Measurements from ENCODE around the gene XPO6.

Gene XPO6

DNA sequence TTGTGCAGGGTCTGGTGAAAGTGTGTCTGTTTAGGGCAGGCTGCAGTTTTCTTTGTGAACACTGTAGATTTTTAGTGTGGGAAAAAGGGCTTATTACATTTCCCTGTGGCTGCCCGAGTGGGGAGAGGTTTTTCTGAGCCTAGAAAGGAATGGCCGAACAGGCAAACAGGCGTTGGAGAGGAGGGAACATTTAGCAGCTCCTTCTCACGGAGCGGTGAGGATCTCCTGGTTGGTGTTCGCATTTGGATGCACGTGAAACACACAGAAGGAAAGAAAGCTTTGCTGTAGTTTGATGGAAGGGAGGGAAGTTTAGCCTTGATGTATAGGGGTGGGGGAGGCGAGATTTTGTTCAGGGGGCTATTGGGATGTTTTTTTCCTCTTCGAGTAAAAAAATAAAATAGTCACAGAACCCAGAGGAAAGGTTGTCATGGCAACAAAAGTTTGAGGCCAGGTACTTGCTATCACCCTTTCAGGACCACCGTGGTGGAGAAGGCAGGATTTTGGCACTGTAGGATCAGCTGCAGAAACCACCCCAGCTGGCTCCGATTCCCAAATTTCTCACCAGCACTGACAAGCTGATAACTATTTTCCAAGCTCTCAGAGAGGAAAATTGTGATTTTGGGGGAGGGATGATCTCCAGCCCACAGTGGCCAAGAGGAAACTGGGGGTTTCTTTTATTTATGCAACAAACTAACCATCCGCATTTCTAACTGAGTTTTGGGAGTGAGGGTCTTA is 151.8 kb downstream of the XPO6 start:
- DNase-seq (ENCODE audit: low spot score) = no peak
- in situ Hi-C loops (cut with MboI; ENCODE audit: low sequenced_read_pairs, unreplicated experiment) = no loop called here

DNA sequence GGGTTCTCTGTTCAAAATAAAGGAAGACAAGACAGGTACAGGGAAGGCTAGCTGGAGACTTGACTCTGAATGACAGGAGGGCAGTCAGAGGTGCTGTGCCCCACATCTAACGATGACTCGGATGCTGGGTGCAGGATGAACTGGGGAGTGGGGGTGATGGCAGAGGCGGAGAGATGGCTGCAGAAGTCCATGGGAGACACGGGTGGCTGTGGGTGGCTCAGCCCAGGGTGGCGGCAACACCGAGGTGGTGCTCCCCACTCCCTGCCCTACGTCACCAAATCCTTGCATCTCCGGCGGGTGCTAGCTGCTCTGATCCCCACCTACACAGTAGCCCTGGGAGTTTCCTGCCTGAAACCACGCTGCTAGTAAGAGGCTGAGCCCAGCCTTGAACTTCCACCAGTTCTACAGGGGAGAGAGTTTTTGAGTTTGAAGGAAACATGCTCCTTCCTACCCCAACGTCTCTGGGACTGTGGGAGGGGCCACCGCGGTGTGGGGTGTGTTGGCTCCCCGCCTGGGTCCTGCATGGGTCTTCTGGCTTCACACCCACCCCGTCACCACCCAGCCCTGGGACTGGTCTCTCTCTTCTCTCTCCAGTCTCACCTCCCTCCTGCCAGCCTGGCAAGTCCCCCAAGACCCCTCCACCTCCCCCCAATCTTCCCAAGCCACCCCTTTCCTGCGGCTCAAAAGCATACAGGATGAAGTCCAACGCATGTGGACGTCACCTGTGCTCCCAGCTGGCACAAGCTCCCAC is 152.8 kb downstream of the XPO6 start:
- no peak for DNase-seq (ENCODE audit: low spot score)
- TF ChIP-seq, protein P1, sequence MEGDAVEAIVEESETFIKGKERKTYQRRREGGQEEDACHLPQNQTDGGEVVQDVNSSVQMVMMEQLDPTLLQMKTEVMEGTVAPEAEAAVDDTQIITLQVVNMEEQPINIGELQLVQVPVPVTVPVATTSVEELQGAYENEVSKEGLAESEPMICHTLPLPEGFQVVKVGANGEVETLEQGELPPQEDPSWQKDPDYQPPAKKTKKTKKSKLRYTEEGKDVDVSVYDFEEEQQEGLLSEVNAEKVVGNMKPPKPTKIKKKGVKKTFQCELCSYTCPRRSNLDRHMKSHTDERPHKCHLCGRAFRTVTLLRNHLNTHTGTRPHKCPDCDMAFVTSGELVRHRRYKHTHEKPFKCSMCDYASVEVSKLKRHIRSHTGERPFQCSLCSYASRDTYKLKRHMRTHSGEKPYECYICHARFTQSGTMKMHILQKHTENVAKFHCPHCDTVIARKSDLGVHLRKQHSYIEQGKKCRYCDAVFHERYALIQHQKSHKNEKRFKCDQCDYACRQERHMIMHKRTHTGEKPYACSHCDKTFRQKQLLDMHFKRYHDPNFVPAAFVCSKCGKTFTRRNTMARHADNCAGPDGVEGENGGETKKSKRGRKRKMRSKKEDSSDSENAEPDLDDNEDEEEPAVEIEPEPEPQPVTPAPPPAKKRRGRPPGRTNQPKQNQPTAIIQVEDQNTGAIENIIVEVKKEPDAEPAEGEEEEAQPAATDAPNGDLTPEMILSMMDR (IDR thresholded peaks at IDR 0.05; ENCODE audit: borderline replicate concordance, control extremely low read depth, extremely low read depth, insufficient read depth, missing control alignments) = no peak
- in situ Hi-C loops (cut with MboI; ENCODE audit: low sequenced_read_pairs, unreplicated experiment) = no loop called here

More for the DNA sequence above, 151.8 kb downstream of the XPO6 start:
- TF ChIP-seq, protein P1 (IDR thresholded peaks at IDR 0.05; ENCODE audit: borderline replicate concordance, control extremely low read depth, extremely low read depth, insufficient read depth, missing control alignments) = no peak

DNA sequence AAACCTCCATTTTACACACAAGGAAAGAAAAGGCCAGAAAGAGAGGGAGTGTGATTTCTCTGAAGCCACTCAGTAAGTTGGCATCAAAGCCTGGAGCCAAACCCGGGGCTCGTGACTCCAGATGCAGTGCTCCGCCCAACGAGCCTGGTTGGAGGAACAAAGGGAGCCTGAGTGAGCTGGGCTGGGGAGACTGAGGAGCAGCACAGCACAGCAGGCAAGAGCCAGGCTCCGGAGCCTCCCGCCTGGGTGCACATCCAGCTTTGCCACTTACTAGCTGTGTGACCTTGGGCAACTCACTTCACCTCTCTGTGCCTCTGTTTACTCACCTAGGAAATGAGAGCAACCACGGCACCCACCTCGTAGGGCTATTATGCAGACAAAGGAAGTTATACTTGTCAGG is 153.8 kb downstream of the XPO6 start:
- in situ Hi-C loops (cut with MboI; ENCODE audit: low sequenced_read_pairs, unreplicated experiment) = no loop called here
- TF ChIP-seq, protein P1 (IDR thresholded peaks at IDR 0.05; ENCODE audit: borderline replicate concordance, control extremely low read depth, extremely low read depth, insufficient read depth, missing control alignments) = no peak
- no peak for DNase-seq (ENCODE audit: low spot score)

DNA sequence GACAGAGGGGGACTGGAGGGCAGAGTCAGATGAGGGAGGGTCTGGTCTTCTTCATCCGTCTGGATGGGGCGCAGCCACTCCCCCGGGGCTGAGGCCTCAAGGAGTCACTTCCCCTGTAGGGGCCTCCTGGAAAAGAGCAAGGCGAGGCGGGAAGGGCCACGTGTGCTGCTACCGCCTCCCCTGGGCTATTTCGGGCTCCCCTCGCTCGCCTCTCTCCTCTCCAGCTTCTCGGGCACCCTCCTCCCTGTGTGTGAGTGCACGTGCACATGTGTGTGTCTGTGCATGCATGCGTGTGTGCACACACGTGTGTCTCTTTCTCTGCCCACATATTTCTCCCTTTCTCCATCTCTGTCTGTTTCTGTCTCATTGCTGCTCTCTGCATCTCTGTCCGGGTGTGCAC is 158.3 kb downstream of the XPO6 start:
- in situ Hi-C loops (cut with MboI; ENCODE audit: low sequenced_read_pairs, unreplicated experiment) = no loop called here
- TF ChIP-seq, protein P1 (IDR thresholded peaks at IDR 0.05; ENCODE audit: borderline replicate concordance, control extremely low read depth, extremely low read depth, insufficient read depth, missing control alignments) = no peak
- DNase-seq (ENCODE audit: low spot score) = no peak

DNA sequence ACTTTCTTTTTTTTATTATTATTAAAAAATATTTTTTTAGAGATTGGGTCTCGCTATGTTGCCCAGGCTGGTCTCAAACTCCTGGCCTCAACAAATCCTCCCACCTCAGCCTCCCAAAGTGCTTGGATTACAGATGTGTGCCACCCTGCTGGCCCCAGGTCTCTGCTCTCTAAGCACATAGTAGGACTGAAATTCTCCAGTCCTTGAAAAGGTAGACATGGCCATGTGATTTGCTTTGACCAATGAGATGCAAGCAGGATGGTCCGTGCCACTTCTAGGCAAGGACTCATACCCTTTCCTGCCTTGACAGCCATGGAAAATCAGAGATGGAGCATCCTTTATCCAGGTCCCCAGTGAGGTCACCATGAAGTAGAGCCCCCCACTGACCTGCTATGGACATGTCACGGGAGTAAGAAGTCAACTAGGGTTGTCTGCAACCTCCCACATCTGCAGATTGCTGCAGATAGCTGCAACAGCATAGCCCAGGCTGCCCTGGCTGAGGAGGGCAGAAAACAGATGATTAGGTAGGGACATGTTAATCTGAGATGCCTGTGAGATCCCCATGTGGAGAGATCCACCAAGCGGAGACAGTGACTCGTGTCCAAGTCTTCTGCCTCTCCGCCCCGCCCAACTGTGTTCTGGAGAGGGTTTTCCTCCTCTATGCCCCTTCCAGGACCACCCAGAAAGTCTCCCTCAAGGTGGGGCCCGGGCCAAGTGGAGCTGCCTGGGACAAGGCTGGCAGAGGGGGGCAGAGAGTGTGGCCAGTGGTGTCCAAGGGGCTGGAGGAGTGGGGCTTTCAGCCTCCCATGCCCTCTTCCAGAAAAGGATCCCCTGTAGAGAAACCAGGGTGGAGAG is 159.3 kb downstream of the XPO6 start:
- in situ Hi-C loops (cut with MboI; ENCODE audit: low sequenced_read_pairs, unreplicated experiment) = no loop called here

DNA sequence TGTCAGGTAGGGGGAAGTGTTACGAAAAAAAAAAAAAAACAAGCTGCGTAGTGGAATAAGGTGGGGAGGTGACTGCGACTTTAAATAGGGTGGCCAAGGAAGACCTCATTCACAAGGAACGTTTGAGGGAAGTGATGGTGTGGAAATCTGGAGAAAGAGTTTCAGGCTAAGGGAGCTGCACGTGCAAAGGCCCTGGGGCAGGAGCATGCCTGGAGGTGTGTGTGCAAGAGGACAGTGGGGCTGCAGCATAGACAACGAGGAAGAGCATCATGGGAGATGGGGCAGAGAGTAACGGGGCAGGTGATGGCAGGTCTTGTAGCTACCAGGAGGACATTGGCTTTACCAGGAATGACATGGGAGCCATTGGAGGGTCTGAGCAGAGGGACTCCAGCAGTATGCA is 160.3 kb downstream of the XPO6 start:
- in situ Hi-C loops (cut with MboI; ENCODE audit: low sequenced_read_pairs, unreplicated experiment) = no loop called here
- TF ChIP-seq, protein P1 (IDR thresholded peaks at IDR 0.05; ENCODE audit: borderline replicate concordance, control extremely low read depth, extremely low read depth, insufficient read depth, missing control alignments) = no peak
- no peak for DNase-seq (ENCODE audit: low spot score)

More for the DNA sequence above, 159.3 kb downstream of the XPO6 start:
- no peak for DNase-seq (ENCODE audit: low spot score)
- TF ChIP-seq, protein P1 (IDR thresholded peaks at IDR 0.05; ENCODE audit: borderline replicate concordance, control extremely low read depth, extremely low read depth, insufficient read depth, missing control alignments) = no peak

Data from GM13976 (cell line).